K562 (cell line): ENCODE results near the gene FHIT. TPM values are rescaled to one million over a fixed set of nuclear protein-coding genes. Genes with fewer than 3 reads are reported as not detected.

Source experiments
- BCOR ChIP-seq: fragments of 450-650 bp; IDR thresholded peaks from 2 replicates; pipeline ENCODE4 v1.6.1; 2016
- CHD2 ChIP-seq: IDR thresholded peaks from 2 replicates; pipeline ENCODE4 v1.6.1; 2011; ENCODE audit warnings: low read depth, low read length
- GATAD2A ChIP-seq: fragments of 450-650 bp; IDR thresholded peaks from 2 replicates; pipeline ENCODE4 v1.6.1; 2017
- HCFC1 ChIP-seq: IDR thresholded peaks from 2 replicates; pipeline ENCODE4 v1.6.1; 2012; ENCODE audit warnings: low read depth, low read length, improper control_type of control experiment
- ILF3 ChIP-seq: fragments of 450-650 bp; IDR thresholded peaks from 2 replicates; pipeline ENCODE4 v1.6.1; 2018; ENCODE audit warnings: antibody characterized with exemption, mild to moderate bottlenecking, moderate library complexity, borderline replicate concordance
- NCOA4 ChIP-seq: fragments of 450-650 bp; IDR thresholded peaks from 2 replicates; pipeline ENCODE4 v1.6.1; 2018; ENCODE audit warnings: mild to moderate bottlenecking; ENCODE audit not compliant: partially characterized antibody
- NEUROD1 ChIP-seq: fragments of 150-350 bp; IDR thresholded peaks from 2 replicates; pipeline ENCODE4 v1.6.1; 2014; ENCODE audit warnings: borderline replicate concordance, low read length, low read depth; ENCODE audit not compliant: partially characterized antibody
- NUFIP1 ChIP-seq: fragments of 450-650 bp; IDR thresholded peaks from 2 replicates; pipeline ENCODE4 v1.6.1; 2018; ENCODE audit not compliant: partially characterized antibody
- PML ChIP-seq: IDR thresholded peaks from 2 replicates; pipeline ENCODE4 v1.6.1; 2012; ENCODE audit warnings: low read length, inconsistent platforms
- SP1 ChIP-seq: sonication (generic); formaldehyde crosslinking; IDR thresholded peaks from 2 replicates; pipeline ENCODE4 v1.8.1; 2022; ENCODE audit warnings: mild to moderate bottlenecking, missing genetic modification reagents
- SUPT5H ChIP-seq: fragments of 450-650 bp; IDR thresholded peaks from 2 replicates; pipeline ENCODE4 v1.6.1; 2016
- TAF1 ChIP-seq: IDR thresholded peaks from 2 replicates; pipeline ENCODE4 v1.6.1; 2011; ENCODE audit warnings: mild to moderate bottlenecking, low read length, moderate library complexity; ENCODE audit not compliant: insufficient read depth, control insufficient read depth, severe bottlenecking; ENCODE audit errors: extremely low read depth
- TARDBP ChIP-seq: fragments of 450-650 bp; IDR thresholded peaks from 2 replicates; pipeline ENCODE4 v1.6.1; 2016
- XRCC5 ChIP-seq: fragments of 200-400 bp; formaldehyde crosslinking; IDR thresholded peaks from 2 replicates; pipeline ENCODE4 v1.6.1; 2017; ENCODE audit warnings: low read depth, mild to moderate bottlenecking, low read length
- ZNF184 ChIP-seq: sonication (generic); formaldehyde crosslinking; IDR thresholded peaks from 2 replicates; pipeline ENCODE4 v1.5.0; 2020; ENCODE audit warnings: missing genetic modification reagents
- ZNF354B ChIP-seq: fragments of 250-450 bp; sonication (Bioruptor Pico); IDR thresholded peaks from 2 replicates; pipeline ENCODE4 v1.4.0; 2020
- polyA plus RNA-seq, 8 experiments: library from polyadenylated mRNA; depleted of rRNA in 4 of 8; stranded (reverse) in 5 of 8; unstranded in 3 of 8; fragments of >200 nt; fragmentation: Nextera tagmentation in 2 of 8; fragmentation: Illumina TruSeq in 1 of 8; extraction: Ambion mirVana in 2 of 8; extraction: Trizol in 1 of 8; gene quantifications; 2 replicates each; pipeline versions ENCODE4 v1.2.1 to v1.2.3, GENCODE V29; 2011 to 2014; ENCODE audit warnings: inconsistent platforms in 1 of 8, missing spikeins in 1 of 8
- total RNA-seq, 7 experiments: library from RNA; depleted of rRNA in 6 of 7; stranded (reverse); fragments of >200 nt in 6 of 7; fragmentation: Illumina TruSeq in 2 of 7; extraction: Trizol in 2 of 7; gene quantifications; 2 replicates each; pipeline versions ENCODE4 v1.2.1 to v1.2.3, GENCODE V29; 2011 to 2021; ENCODE audit warnings: low replicate concordance in 1 of 7
- TF ChIP-seq, protein P1 (sequence below), 2 experiments: fragments of 450-650 bp; IDR thresholded peaks; 2 replicates each; pipeline ENCODE4 v1.6.1; 2018; ENCODE audit warnings: mild to moderate bottlenecking in 2 of 2, low read depth in 1 of 2; ENCODE audit not compliant: partially characterized antibody in 2 of 2
- TF ChIP-seq, protein P2 (sequence below): fragments of 200-800 bp; sonication (Bioruptor generic); IDR thresholded peaks from 2 replicates; pipeline ENCODE4 v1.6.1; 2016; ENCODE audit warnings: missing genetic modification characterization, missing compliant biosample characterization

Gene FHIT
- total and polyA plus RNA-seq, 9 of the 15 experiments (the other 6 are each of a cell fraction or from before 2014, with no cell fraction given): 1.7 to 9.1 (median 4.3) TPM

DNA sequence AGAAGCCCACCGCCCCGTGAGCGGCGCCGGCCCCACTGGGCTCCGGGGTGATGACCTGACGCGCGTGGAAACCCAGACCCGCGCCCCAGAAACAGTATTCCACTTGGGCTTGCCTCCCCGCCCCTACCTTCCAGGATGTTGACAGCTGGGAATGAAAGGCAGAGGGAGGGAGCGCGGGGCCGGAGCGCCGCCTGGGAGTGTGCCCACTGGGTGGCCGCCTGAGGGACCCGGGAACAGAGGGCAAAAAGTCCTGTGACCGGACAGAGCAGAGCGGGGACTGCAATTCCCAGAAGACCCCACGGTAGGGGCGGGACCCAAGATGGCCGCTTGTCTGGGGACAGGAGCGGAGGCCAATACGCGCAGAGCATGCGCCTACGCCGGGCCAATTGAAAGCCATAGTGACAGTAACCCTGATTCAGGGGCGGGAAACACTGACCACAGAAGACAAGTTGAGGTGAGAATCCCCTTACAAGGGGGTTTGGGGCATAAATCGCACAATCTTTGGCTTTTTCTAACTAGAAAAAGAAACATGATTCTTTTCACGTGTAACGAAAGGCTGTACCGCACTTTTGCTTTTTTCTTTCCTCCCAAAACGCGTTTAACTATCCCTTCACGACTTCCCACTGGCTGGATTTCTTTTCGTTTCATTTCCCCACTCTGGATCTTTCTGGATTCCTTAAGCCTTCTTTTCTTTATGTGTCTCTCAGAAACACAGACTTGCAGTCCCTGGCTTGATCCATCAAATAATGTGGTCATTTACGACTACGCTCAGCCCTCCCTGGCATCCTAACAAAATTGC lies at the start of gene FHIT (continued):
- TF ChIP-seq, protein P1, sequence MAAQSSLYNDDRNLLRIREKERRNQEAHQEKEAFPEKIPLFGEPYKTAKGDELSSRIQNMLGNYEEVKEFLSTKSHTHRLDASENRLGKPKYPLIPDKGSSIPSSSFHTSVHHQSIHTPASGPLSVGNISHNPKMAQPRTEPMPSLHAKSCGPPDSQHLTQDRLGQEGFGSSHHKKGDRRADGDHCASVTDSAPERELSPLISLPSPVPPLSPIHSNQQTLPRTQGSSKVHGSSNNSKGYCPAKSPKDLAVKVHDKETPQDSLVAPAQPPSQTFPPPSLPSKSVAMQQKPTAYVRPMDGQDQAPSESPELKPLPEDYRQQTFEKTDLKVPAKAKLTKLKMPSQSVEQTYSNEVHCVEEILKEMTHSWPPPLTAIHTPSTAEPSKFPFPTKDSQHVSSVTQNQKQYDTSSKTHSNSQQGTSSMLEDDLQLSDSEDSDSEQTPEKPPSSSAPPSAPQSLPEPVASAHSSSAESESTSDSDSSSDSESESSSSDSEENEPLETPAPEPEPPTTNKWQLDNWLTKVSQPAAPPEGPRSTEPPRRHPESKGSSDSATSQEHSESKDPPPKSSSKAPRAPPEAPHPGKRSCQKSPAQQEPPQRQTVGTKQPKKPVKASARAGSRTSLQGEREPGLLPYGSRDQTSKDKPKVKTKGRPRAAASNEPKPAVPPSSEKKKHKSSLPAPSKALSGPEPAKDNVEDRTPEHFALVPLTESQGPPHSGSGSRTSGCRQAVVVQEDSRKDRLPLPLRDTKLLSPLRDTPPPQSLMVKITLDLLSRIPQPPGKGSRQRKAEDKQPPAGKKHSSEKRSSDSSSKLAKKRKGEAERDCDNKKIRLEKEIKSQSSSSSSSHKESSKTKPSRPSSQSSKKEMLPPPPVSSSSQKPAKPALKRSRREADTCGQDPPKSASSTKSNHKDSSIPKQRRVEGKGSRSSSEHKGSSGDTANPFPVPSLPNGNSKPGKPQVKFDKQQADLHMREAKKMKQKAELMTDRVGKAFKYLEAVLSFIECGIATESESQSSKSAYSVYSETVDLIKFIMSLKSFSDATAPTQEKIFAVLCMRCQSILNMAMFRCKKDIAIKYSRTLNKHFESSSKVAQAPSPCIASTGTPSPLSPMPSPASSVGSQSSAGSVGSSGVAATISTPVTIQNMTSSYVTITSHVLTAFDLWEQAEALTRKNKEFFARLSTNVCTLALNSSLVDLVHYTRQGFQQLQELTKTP (IDR thresholded peaks at IDR 0.05; ENCODE audit: low read depth in 1 of 2, partially characterized antibody in 2 of 2): peak in 1 of 2 experiments; percentile 86
- TF ChIP-seq NUFIP1 (no peak), SP1 (CRISPR knock-in tag) (peak; percentile 91), NEUROD1 (peak; percentile 61), HCFC1 (peak; percentile 90), TARDBP (no peak), TAF1 (peak; percentile 56), XRCC5 (no peak), NCOA4 (no peak), ZNF354B (CRISPR knock-in tag) (no peak), BCOR (no peak), CHD2 (peak; percentile 79), SUPT5H (peak; percentile 68), PML (no peak), ILF3 (no peak), ZNF184 (no peak), GATAD2A (no peak)
- TF ChIP-seq, protein P2, sequence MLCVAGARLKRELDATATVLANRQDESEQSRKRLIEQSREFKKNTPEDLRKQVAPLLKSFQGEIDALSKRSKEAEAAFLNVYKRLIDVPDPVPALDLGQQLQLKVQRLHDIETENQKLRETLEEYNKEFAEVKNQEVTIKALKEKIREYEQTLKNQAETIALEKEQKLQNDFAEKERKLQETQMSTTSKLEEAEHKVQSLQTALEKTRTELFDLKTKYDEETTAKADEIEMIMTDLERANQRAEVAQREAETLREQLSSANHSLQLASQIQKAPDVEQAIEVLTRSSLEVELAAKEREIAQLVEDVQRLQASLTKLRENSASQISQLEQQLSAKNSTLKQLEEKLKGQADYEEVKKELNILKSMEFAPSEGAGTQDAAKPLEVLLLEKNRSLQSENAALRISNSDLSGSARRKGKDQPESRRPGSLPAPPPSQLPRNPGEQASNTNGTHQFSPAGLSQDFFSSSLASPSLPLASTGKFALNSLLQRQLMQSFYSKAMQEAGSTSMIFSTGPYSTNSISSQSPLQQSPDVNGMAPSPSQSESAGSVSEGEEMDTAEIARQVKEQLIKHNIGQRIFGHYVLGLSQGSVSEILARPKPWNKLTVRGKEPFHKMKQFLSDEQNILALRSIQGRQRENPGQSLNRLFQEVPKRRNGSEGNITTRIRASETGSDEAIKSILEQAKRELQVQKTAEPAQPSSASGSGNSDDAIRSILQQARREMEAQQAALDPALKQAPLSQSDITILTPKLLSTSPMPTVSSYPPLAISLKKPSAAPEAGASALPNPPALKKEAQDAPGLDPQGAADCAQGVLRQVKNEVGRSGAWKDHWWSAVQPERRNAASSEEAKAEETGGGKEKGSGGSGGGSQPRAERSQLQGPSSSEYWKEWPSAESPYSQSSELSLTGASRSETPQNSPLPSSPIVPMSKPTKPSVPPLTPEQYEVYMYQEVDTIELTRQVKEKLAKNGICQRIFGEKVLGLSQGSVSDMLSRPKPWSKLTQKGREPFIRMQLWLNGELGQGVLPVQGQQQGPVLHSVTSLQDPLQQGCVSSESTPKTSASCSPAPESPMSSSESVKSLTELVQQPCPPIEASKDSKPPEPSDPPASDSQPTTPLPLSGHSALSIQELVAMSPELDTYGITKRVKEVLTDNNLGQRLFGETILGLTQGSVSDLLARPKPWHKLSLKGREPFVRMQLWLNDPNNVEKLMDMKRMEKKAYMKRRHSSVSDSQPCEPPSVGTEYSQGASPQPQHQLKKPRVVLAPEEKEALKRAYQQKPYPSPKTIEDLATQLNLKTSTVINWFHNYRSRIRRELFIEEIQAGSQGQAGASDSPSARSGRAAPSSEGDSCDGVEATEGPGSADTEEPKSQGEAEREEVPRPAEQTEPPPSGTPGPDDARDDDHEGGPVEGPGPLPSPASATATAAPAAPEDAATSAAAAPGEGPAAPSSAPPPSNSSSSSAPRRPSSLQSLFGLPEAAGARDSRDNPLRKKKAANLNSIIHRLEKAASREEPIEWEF (CRISPR knock-in tag): no peak
